GM06990 (cell line): ENCODE data around the gene DSCAM.

Source experiments
- DNase-seq: peaks from one replicate; pipeline ENCODE4 v3.0.0-alpha.2; 2011; ENCODE audit not compliant: insufficient read length; ENCODE audit errors: extremely low read depth
- H3K27me3 ChIP-seq: replicated peaks from 2 replicates; pipeline ENCODE4 v1.6.0; 2011; ENCODE audit warnings: low read length; ENCODE audit not compliant: control insufficient read depth, insufficient read depth
- H3K36me3 ChIP-seq: 2 replicates; pipeline ENCODE4 v1.5.1; 2011; ENCODE audit warnings: low read length; ENCODE audit not compliant: control insufficient read depth, insufficient read depth
- H3K4me3 ChIP-seq: replicated peaks from 2 replicates; pipeline ENCODE4 v1.5.1; 2011; ENCODE audit warnings: low read depth, mild to moderate bottlenecking, control low read depth, low read length
- TF ChIP-seq, protein P1 (sequence below): IDR thresholded peaks from 2 replicates; pipeline ENCODE4 v1.5.1; 2011; ENCODE audit warnings: low read length, control low read depth, mild to moderate bottlenecking, inconsistent platforms; ENCODE audit not compliant: insufficient read depth, poor library complexity, severe bottlenecking

Gene DSCAM

DNA sequence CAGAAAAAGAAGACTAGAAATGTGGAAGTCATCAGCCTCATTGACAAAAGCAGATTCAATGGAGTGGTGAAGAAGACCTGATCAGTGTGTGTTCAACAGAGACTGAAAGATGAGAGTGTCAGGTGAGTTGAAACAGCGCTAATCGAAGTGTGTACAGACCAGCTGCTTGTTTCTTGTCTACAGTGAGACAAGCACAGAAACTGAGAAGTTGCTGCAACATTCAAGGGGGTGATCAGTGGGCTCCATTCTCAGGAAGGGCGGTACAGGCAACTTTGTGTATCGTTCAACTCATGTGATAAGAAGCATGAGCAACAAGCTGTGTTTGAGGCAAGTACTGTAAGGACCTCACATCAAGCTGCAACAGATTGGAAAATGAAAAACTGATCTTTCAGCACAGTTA is 19.4 kb downstream of the DSCAM start:
- no peak for DNase-seq
- Histone ChIP-seq H3K27me3 (no peaks in the 10 kb centered on the region), H3K36me3 (no peaks in the 10 kb centered on the region), H3K4me3 (no peak overlapping the region)
- TF ChIP-seq, protein P1, sequence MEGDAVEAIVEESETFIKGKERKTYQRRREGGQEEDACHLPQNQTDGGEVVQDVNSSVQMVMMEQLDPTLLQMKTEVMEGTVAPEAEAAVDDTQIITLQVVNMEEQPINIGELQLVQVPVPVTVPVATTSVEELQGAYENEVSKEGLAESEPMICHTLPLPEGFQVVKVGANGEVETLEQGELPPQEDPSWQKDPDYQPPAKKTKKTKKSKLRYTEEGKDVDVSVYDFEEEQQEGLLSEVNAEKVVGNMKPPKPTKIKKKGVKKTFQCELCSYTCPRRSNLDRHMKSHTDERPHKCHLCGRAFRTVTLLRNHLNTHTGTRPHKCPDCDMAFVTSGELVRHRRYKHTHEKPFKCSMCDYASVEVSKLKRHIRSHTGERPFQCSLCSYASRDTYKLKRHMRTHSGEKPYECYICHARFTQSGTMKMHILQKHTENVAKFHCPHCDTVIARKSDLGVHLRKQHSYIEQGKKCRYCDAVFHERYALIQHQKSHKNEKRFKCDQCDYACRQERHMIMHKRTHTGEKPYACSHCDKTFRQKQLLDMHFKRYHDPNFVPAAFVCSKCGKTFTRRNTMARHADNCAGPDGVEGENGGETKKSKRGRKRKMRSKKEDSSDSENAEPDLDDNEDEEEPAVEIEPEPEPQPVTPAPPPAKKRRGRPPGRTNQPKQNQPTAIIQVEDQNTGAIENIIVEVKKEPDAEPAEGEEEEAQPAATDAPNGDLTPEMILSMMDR: no peak

DNA sequence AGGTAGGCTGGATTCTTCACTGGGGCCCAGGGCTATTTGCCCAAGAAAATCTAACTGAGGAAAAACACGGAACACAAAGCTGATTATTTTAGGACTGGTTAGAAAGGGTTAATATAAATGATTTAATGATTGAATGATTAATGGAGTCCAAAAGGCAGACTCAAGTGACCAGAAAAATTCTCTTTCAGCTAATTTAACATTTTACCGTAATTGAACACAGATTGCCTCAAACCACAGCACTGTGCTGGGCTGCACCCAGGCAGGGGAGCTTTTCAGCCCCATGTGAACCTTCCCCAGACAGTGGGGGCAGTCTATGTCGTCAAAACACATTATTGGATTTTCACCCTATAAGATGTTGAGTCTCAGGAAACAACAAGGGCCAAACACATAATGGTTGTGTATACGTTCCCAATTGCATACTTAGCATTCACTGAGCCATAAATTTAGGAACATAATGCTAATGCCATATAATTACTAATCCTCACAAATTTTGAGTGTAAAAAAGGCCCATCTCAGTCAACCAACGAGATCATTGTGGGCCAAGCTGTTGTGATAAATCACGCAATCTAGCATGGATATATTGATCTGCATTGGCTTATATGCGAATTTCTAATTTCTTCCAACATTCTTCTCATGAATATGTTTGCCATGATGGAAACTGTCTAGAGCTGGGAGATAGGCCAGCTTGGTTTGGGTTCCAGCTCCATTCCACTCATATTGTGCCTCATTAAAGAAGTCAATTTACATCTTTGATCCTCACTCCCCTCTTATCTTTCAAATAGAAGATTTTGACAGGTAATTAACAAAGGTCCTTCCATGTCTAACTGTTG is 27.7 kb downstream of the DSCAM start:
- Histone ChIP-seq H3K4me3 (no peak overlapping the region), H3K36me3 (no peaks in the 10 kb centered on the region), H3K27me3 (no peaks in the 10 kb centered on the region)
- TF ChIP-seq, protein P1: no peak
- DNase-seq: no peak

DNA sequence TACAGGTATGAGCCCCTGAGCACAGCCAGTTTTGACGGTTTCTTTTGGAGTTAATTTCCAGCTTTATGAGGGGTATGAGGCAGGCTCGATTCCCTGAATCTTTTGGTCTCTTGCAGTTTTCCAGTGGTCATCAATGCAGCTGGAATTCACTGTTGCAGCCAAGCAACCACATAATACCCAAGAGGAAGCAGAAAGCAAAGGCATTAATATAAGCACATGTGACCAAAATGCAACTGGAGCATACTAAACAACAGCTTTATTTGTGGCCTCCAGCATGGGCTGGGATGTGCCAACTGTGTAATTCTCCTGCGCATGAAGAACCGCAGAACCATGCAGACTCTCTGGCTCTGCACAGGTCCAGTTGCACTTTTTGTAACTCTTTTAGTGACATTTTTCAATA is 33.0 kb downstream of the DSCAM start:
- Histone ChIP-seq H3K36me3 (no peaks in the 10 kb centered on the region), H3K27me3 (no peaks in the 10 kb centered on the region), H3K4me3 (no peak overlapping the region)
- TF ChIP-seq, protein P1: no peak
- DNase-seq: no peak

DNA sequence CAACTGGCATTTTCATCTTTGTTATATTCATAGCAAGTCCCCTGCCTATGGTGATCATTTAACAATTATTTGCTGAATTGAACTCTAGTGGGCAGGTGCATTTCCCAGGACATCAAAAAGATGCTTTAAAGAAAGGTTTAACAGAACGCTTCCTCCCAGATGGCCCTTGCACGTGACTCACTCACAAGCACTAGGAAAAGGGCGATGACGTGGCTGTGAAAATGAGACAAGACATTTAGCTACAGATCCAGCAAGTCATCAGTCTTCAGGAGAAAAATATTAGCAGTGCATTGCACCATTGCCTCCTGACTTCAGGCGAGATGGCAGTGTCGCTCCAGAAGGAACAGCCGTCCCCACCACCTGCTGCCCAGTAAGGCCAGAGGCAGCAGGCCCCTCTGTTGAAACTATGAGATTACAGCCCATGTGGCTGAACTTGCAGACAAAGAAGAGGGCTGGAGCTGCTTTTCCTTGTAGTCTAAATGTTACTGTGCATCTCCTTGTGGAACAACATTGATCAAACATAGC is 37.2 kb downstream of the DSCAM start:
- TF ChIP-seq, protein P1: no peak
- no peaks in the 10 kb centered on the region for H3K36me3 ChIP-seq
- DNase-seq: no peak
- H3K4me3 ChIP-seq: no peak overlapping the region
- no peaks in the 10 kb centered on the region for H3K27me3 ChIP-seq

DNA sequence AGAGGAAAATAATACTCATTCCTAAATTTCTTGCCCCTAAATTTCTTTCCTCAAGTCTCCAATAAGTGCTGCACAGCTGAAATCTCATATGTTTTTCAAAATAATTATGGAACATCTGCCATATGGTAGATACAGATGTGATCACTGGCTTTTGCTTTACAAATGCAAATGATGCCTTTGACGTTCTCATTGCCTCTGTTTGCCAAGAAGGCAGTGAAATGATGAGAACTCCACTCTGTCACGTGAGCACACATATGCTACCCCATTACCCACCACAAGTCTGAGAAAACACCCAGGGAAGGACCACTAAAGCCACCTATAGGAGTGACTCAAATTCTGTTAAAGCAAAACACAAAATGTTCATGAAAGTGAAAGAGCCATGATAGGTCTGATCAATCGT is 43.9 kb downstream of the DSCAM start:
- no peaks in the 10 kb centered on the region for H3K27me3 ChIP-seq
- no peak overlapping the region for H3K4me3 ChIP-seq
- H3K36me3 ChIP-seq: no peaks in the 10 kb centered on the region
- no peak for DNase-seq
- TF ChIP-seq, protein P1: no peak

DNA sequence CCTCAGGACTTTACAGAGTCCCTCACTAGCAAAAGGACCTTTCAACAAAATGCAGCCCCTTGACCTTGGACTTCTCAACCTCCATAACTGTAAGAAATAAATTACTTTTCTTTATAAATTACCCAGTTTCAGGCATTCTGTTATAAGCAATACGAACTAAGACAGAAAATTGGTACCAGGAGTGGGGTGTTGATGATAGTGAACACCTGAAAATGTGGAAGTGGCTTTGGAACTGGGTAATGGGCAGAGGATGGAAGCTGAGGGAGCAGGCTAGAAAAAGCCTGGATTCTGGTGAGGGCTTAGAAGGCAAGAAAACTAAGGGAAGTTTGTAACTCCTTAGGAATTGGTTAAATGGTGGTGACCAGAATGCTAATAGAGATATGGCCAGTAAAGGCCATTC is 46.8 kb downstream of the DSCAM start:
- TF ChIP-seq, protein P1: no peak
- Histone ChIP-seq H3K27me3 (no peaks in the 10 kb centered on the region), H3K36me3 (no peaks in the 10 kb centered on the region), H3K4me3 (no peak overlapping the region)
- no peak for DNase-seq
